Naive thymus-derived CD4-positive, alpha-beta T cell (primary cell): ENCODE results near the gene PDIA2. TPM values are rescaled to one million over a fixed set of nuclear protein-coding genes. Genes with fewer than 3 reads are reported as not detected.
"Not testable (repeated sequence)": the region's sequence is repeated elsewhere in the genome, so short reads cannot be mapped to it uniquely, and the experiment has no call there.

ENCODE experiments used
- ATAC-seq: fragments of 150-1000 bp; cut with Tn5 transposase; 2 replicates; pipeline ENCODE4 v1.10.0; 2021; ENCODE audit warnings: mild to moderate bottlenecking, moderate library complexity
- CTCF ChIA-PET: fragments of 350-600 bp; sonication (Branson Sonifier 250); formaldehyde crosslinking; loops from one replicate; lab custom pipeline; 2021; ENCODE audit warnings: antibody characterized with exemption; lab: Charles Lee
- POLR2A ChIA-PET: fragments of 350-600 bp; sonication (Branson Sonifier 250); formaldehyde crosslinking; loops from one replicate; lab custom pipeline; 2021; ENCODE audit warnings: antibody characterized with exemption, inconsistent platforms; lab: Charles Lee
- DNase-seq, 9 donors: peaks; one replicate each; pipeline versions ENCODE4 v3.0.0 to v3.0.0-alpha.2; 2020 to 2022; ENCODE audit warnings: mixed read lengths in 1 of 9
- H3K27ac ChIP-seq: one replicate; pipeline ENCODE4 v1.7.0; 2013; ENCODE audit warnings: mild to moderate bottlenecking, low read depth, low read length, moderate library complexity
- H3K27me3 ChIP-seq, 2 donors: one replicate each; pipeline ENCODE4 v1.7.0; 2013; ENCODE audit warnings: low read length in 2 of 2, mild to moderate bottlenecking in 2 of 2, moderate library complexity in 2 of 2; ENCODE audit not compliant: control insufficient read depth in 2 of 2, insufficient read depth in 2 of 2
- H3K36me3 ChIP-seq, 3 experiments: 1 replicate in 2 of 3; 2 replicates in 1 of 3; pipeline ENCODE4 v1.7.0; 2013; ENCODE audit warnings: low read length in 3 of 3, mild to moderate bottlenecking in 3 of 3, moderate library complexity in 1 of 3; ENCODE audit not compliant: insufficient read depth in 3 of 3, control insufficient read depth in 2 of 3
- H3K4me1 ChIP-seq, 2 donors: one replicate each; pipeline ENCODE4 v1.7.0; 2013; ENCODE audit warnings: low read length in 2 of 2, mild to moderate bottlenecking in 2 of 2, moderate library complexity in 1 of 2; ENCODE audit not compliant: control insufficient read depth in 2 of 2, insufficient read depth in 2 of 2
- H3K4me3 ChIP-seq: 2 replicates; pipeline ENCODE4 v1.7.0; 2013; ENCODE audit warnings: mild to moderate bottlenecking, low read length
- H3K9me3 ChIP-seq, 3 experiments: 1 replicate in 2 of 3; 2 replicates in 1 of 3; pipeline ENCODE4 v1.7.0; 2013; ENCODE audit warnings: low read length in 3 of 3; ENCODE audit not compliant: control insufficient read depth in 2 of 3
- H3K27ac Mint-ChIP-seq, 9 donors: one replicate each; pipeline ENCODE4 v1.8.0; 2020 to 2022; ENCODE audit warnings: mixed read lengths in 9 of 9, mild to moderate bottlenecking in 8 of 9, moderate library complexity in 5 of 9, inconsistent platforms in 2 of 9
- H3K27me3 Mint-ChIP-seq, 5 donors: one replicate each; pipeline ENCODE4 v1.8.0; 2021 to 2022; ENCODE audit warnings: mixed read lengths in 5 of 5, mild to moderate bottlenecking in 1 of 5
- H3K36me3 Mint-ChIP-seq, 5 donors: one replicate each; pipeline ENCODE4 v1.8.0; 2020 to 2022; ENCODE audit warnings: mixed read lengths in 5 of 5, mild to moderate bottlenecking in 3 of 5, inconsistent platforms in 1 of 5
- H3K4me1 Mint-ChIP-seq, 7 donors: one replicate each; pipeline ENCODE4 v1.8.0; 2020 to 2022; ENCODE audit warnings: mixed read lengths in 7 of 7, mild to moderate bottlenecking in 3 of 7, inconsistent platforms in 1 of 7
- H3K4me3 Mint-ChIP-seq, 10 donors: one replicate each; pipeline ENCODE4 v1.8.0; 2020 to 2022; ENCODE audit warnings: mild to moderate bottlenecking in 10 of 10, mixed read lengths in 10 of 10, moderate library complexity in 6 of 10, inconsistent platforms in 2 of 10
- H3K9me3 Mint-ChIP-seq, 11 donors: one replicate each; pipeline ENCODE4 v1.8.0; 2020 to 2022; ENCODE audit warnings: mixed read lengths in 11 of 11, mild to moderate bottlenecking in 4 of 11, inconsistent platforms in 1 of 11, moderate library complexity in 1 of 11
- intact Hi-C, 2 donors: fragments of 100-400 bp; cut with micrococcal nuclease; formaldehyde crosslinking; loops; one replicate each; pipeline ENCODE4 v1.15.1; 2023
- polyA plus RNA-seq, 2 donors: library from polyadenylated mRNA; unstranded; fragments of 300-500 nt; fragmentation: Illumina TruSeq; gene quantifications; one replicate each; pipeline ENCODE4 v1.2.3, GENCODE V29; 2021
- total RNA-seq, 6 experiments: library from RNA in 5 of 6; stranded (reverse) in 5 of 6; gene quantifications; 1 replicate in 5 of 6; 2 replicates in 1 of 6; pipeline ENCODE4 v1.2.3 and lab custom pipeline; 2021 to 2026

The PDIA2 gene
- total and polyA plus RNA-seq, 7 experiments from 2014 or later = 0.42 TPM; not detected in 6

- POLR2A ChIA-PET = interaction anchor here (0.6 to 2.3 kb wide), 10 partner anchors 11 to 97 kb away, joined by 3 to 11 read pairs (median 3); partner anchors contain the start of gene AXIN1
- peak overlapping the region; percentile 92 for H3K27ac ChIP-seq
- no peaks in the 10 kb centered on the region for H3K27me3 ChIP-seq
- H3K27ac Mint-ChIP-seq = peak overlapping the region; percentile 66 to 99 (median 96)
- H3K4me3 ChIP-seq = peak overlapping the region; percentile 71
- H3K36me3 ChIP-seq = peaks cover 0 to 4% (median 3%) of the 10 kb centered on the region in 3 experiments
- ATAC-seq (no peak), DNase-seq (no peak)
- H3K36me3 Mint-ChIP-seq = peaks cover 0 to 7% (median 3%) of the 10 kb centered on the region in 5 donors
- peak overlapping the region; percentile 73 to 90 (median 86) for H3K4me3 Mint-ChIP-seq
- H3K27me3 Mint-ChIP-seq = peaks cover 0 to 2% (median 0%) of the 10 kb centered on the region in 5 donors
- CTCF ChIA-PET = interaction anchor here (1.3 kb wide), 1 partner anchor 90 kb away, joined by 6 read pairs; the partner anchor contains the start of gene FAM234A
- H3K4me1 ChIP-seq = peaks cover 49 to 51% of the 10 kb centered on the region in 2 donors
- peaks cover 25 to 73% (median 52%) of the 10 kb centered on the region in 7 donors for H3K4me1 Mint-ChIP-seq
- no peaks in the 10 kb centered on the region for H3K9me3 ChIP-seq
- intact Hi-C loops = loop anchor here in 1 of 2 donors (1.0 kb wide), 1 partner anchor 90 kb away; no protein-coding TSS in a partner anchor
- H3K9me3 Mint-ChIP-seq = peaks cover 0 to 5% (median 0%) of the 10 kb centered on the region in 11 donors
Measured at GRCh38 chr16:325375-326145, 42.6 kb downstream of the PDIA2 start.

GRCh38 chr16:330741-331140 lies 47.8 kb downstream of the PDIA2 start:
- no peaks in the 10 kb centered on the region for H3K9me3 ChIP-seq
- peaks cover 39 to 41% of the 10 kb centered on the region in 2 donors for H3K4me1 ChIP-seq
- no peak for ATAC-seq
- peaks cover 0 to 8% (median 7%) of the 10 kb centered on the region in 3 experiments for H3K36me3 ChIP-seq
- CTCF ChIA-PET = no interaction called here
- Mint-ChIP-seq H3K36me3 (peaks cover 0 to 7% (median 5%) of the 10 kb centered on the region in 5 donors), H3K27ac (peak overlapping the region in 3 of 9 donors; percentile 24 to 81 (median 57)), H3K27me3 (peaks cover 0 to 4% (median 0%) of the 10 kb centered on the region in 5 donors), H3K4me1 (peaks cover 26 to 75% (median 61%) of the 10 kb centered on the region in 7 donors), H3K9me3 (no peaks in the 10 kb centered on the region), H3K4me3 (no peak overlapping the region)
- no peak overlapping the region for H3K4me3 ChIP-seq
- intact Hi-C loops = no loop called here
- POLR2A ChIA-PET = interaction anchor here (0.7 kb wide), 1 partner anchor 477 kb away, joined by 3 read pairs; no protein-coding TSS in a partner anchor
- H3K27ac ChIP-seq = no peak overlapping the region
- no peak for DNase-seq
- no peaks in the 10 kb centered on the region for H3K27me3 ChIP-seq

GRCh38 chr16:331181-331814 lies 48.3 kb downstream of the PDIA2 start:
- peak overlapping the region in 2 of 9 donors; percentile 12 to 81 for H3K27ac Mint-ChIP-seq
- H3K9me3 ChIP-seq, CTCF ChIA-PET, DNase-seq, H3K27me3 Mint-ChIP-seq, H3K27ac ChIP-seq, H3K27me3 ChIP-seq, H3K4me3 ChIP-seq, intact Hi-C loops, ATAC-seq, H3K9me3 Mint-ChIP-seq, H3K36me3 ChIP-seq, H3K36me3 Mint-ChIP-seq: not testable (repeated sequence)
- POLR2A ChIA-PET = interaction anchor here (0.7 kb wide), 1 partner anchor 476 kb away, joined by 3 read pairs; no protein-coding TSS in a partner anchor
- peak overlapping the region in 2 of 10 donors; percentile 39 to 51 for H3K4me3 Mint-ChIP-seq
- H3K4me1 Mint-ChIP-seq = peaks cover 28 to 77% (median 65%) of the 10 kb centered on the region in 7 donors
- peaks cover 38 to 42% of the 10 kb centered on the region in 2 donors for H3K4me1 ChIP-seq

GRCh38 chr16:333406-334094 lies 50.6 kb downstream of the PDIA2 start:
- intact Hi-C loops = no loop called here
- ATAC-seq (no peak), DNase-seq (no peak)
- Mint-ChIP-seq H3K4me1 (peaks cover 20 to 78% (median 58%) of the 10 kb centered on the region in 7 donors), H3K27me3 (peaks cover 0 to 4% (median 0%) of the 10 kb centered on the region in 5 donors), H3K9me3 (no peaks in the 10 kb centered on the region), H3K36me3 (peaks cover 0 to 7% (median 5%) of the 10 kb centered on the region in 5 donors), H3K27ac (peak overlapping the region in 1 of 9 donors; percentile 76), H3K4me3 (peak overlapping the region in 2 of 10 donors; percentile 32 to 60)
- ChIA-PET POLR2A (no interaction called here), CTCF (no interaction called here)
- H3K36me3 ChIP-seq = peaks cover 0 to 8% (median 7%) of the 10 kb centered on the region in 3 experiments
- peaks cover 17 to 33% of the 10 kb centered on the region in 2 donors for H3K4me1 ChIP-seq
- H3K27me3 ChIP-seq = no peaks in the 10 kb centered on the region
- H3K27ac ChIP-seq = no peak overlapping the region
- no peak overlapping the region for H3K4me3 ChIP-seq
- H3K9me3 ChIP-seq = no peaks in the 10 kb centered on the region

GRCh38 chr16:334164-334832 lies 51.3 kb downstream of the PDIA2 start:
- H3K27me3 ChIP-seq, H3K27ac ChIP-seq, H3K36me3 ChIP-seq, H3K9me3 Mint-ChIP-seq, H3K27me3 Mint-ChIP-seq, H3K4me3 ChIP-seq, H3K36me3 Mint-ChIP-seq, DNase-seq, H3K9me3 ChIP-seq, ATAC-seq, CTCF ChIA-PET, intact Hi-C loops: not testable (repeated sequence)
- POLR2A ChIA-PET = interaction anchor here (0.6 kb wide), 1 partner anchor 15 kb away, joined by 3 read pairs; no protein-coding TSS in a partner anchor
- peaks cover 12 to 34% of the 10 kb centered on the region in 2 donors for H3K4me1 ChIP-seq
- H3K4me3 Mint-ChIP-seq = peak overlapping the region in 2 of 10 donors; percentile 35 to 60
- peaks cover 20 to 83% (median 61%) of the 10 kb centered on the region in 7 donors for H3K4me1 Mint-ChIP-seq
- peak overlapping the region in 2 of 9 donors; percentile 41 to 60 for H3K27ac Mint-ChIP-seq
